DMS79 (cell line): ENCODE results near the gene ZFC3H1.
A peak's percentile ranks its signal among the peaks of the same experiment; 100 is the strongest.

ENCODE experiments used
- DNase-seq: peaks from one replicate; lab custom pipeline; 2025; lab: John Stamatoyannopoulos, UW

ZFC3H1 gene

DNA sequence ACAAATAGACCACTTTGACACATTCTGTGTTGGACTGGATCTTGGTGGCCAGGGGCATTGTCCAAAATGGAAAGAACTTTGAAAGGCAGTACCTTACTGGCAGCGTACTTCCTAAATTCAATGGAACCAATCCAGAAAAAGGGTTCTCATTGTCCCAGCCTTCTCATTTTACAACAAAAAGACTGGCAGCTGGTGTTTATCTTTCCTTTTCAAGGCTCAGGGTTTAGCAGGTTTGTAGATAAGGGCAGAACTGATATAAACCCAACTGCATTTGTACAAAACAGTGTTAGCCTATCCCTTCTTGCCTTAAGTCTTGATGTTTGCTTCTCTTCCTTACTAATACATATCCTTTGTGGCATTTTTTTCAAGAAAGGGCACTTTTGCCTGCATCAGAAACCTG lies 8.2 kb upstream of the ZFC3H1 start:
- DNase-seq, result no peak

DNA sequence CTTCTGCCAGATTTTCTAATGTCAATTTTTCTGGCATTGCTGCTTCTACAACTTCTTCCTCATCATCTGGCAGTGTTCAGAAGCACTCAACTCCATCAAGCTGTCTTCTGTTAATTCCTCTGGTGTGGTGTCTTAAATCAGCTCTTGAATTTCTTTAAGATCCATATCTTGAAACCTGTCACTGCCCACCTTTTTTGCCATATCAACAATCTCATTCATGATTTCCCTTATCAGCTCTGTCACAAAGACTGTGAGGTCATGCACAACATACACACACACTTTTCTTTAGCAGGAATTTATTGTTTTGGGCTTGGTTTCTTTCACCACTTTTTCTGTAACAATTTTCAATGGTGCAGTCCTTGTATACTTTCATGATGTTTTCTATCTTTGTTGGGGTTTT lies 7.7 kb upstream of the ZFC3H1 start:
- DNase-seq, result no peak

DNA sequence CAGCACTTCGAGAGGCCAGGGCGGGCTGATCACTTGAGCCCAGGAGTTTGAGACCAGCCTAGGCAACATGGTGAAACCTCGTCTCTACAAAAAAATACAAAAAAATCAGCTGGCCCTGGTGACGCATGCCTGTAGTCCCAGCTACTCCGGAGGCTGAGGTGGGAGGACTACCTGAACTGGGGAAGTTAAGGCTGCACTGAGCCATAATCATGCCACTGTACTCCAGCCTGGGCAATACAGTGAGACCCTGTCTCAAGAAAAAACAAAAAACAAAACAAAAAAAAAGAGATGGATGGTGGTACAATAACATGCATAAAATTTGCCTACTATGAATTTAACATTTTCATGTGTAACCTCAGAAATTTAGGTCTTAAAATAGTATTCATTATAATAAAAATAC lies 2.6 kb upstream of the ZFC3H1 start:
- no peak for DNase-seq

DNA sequence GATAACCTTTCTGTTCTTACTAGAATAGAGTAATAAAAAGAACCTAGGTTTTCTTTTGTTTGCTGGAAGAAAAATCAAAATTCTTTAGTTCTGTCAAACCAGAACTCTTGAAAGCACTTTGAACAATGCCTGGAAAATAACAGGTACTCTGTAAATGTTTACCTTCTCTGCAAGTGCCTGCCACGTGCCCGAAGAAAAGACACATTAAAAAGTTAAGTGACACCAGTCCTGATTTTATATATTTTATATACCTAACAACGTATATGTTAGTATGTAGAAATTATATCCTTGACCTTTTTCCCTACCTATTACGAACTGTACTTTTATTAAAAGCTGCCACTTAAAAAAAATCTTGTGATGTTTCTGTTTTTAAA lies 1.4 kb upstream of the ZFC3H1 start:
- no peak for DNase-seq

DNA sequence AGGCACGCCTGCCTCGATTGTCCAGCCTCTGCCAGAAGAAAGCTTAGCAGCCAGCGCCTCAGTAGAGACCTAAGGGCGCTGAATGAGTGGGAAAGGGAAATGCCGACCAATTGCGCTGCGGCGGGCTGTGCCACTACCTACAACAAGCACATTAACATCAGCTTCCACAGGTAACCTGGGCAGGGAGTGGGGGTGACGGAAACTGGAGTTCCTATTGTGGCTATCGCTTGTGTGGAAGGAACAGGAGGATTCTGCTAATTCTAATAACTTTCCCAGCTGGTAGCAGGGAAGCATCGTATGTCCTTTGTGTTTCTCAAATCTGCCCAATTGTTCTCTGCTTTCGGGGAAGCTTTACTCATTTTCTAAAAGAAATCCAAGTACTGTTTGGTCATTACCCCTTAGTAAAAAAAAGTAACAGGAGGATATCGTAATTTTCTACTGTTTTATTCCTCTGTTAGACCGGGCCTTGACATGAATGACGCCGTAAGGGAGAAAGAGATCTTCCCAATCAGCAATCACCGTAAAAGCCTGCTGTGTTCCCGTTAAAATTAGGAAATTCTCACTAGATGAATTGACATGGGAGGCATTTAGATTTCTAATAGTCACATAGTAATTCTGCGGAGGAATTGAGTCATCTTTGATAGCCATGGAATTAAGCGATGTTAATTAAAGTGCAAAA lies 902 bp upstream of the ZFC3H1 start:
- DNase-seq, result peak; percentile 45

DNA sequence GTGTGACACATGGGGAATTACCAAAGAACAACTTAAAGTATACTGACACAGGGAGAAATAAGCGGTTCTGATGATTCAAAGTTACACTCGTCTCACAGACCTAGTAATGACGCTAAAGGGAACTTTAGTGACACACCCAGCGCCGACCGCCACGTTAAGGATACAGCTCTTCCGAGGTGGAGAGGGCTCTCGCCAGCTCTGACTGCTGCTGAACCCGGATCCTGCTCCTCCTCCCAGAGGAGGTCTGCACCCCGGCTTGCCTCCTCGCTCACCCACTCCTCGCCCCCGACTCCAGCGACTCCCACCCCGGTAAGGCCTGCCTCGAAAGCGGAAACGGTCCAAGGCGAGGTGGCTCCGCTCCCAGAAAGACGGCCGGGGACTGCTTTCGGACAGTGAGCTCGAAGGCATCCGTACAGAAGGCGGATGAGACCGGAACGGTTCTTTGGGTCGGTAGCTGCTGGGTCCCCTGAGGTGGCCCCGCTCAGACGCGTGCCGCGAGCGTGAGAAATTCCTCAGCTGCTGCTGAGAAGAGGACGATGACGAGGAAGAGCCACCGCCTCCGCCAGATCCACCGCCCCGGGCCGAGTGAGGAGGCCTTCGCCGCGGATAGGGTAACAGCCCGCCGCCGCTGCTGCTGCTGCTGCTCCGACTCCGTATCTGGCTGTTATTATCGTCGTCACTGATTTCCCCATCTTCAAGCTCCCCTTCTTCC lies 643 bp downstream of the ZFC3H1 start:
- no peak for DNase-seq

DNA sequence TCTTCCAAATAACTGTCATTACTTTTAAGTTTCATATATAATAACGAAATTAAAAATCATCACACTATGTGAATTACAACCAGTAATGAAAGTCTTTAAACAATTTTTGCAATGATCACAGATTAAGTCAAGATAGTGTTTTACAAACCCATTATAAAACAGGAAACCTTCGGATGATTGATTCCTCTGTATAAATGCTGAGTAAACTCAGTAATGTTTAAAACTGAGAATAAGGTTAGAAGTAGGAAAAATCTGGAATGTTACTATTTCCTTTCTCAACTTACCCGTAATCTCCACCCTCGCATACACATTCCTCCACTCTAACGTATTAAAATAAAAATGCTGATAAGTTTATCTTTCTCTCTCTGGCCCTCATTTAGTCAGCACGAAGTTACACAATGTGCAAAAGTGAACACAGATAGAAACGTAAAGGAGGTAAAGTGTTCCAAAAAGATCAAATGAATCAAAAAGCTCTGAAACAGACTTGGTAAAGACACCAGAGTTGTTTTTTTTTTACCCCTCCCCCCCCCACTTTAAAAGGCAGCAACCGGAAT lies 1.6 kb downstream of the ZFC3H1 start:
- DNase-seq, result no peak

DNA sequence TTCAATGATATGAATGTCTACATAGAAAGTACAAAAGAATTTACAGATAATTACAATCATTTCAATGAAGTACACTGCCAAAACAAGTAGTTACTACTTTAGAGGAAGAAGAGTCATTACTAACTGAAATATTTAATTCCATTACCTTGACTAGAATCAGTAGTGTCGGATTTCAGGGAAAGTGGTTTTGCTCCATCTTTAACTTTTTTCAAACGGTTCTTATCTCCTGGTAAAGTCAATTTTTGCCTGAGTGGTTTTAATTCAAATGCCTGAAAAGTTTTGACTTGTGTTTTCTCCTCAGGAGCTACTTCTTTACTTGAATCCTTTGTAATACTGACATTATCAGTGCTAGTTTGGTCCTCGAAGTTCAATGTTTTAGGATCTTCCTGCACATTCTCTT lies 6.9 kb downstream of the ZFC3H1 start:
- no peak for DNase-seq

DNA sequence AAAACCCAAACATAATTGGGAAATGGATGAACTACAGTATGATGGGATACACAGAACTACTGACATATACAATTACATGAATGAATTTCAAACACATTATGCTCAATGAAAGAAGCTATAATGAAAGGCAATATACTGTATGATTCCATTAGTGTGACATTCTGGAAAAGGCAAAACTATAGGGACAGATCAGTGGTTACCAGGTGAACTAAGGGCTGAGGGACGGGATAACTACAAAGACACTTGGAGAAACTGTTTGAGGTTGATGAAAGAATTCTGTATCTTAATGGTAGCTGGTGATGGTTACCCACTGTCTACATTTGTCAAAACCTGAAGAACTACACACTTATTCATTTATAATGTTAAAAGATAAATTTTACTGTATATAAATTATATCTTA lies 7.7 kb downstream of the ZFC3H1 start:
- DNase-seq, result no peak

DNA sequence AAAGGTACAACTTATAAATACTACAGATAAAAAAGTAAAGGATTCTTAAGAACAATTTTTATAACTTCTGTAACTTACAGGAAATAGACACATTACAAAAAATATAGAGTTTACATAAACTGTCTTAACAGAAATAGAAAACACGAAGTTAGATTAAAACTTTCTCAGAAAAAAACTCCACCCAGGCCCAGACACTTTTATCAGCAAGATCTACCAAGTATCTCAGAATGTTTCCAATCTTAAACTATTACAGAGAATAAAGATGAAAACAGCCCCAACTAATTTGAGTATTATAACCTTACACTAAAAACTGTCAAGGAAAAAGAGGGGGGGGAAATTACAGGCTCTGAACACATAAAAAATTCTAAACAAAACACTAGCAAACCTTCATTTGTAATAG lies 8.2 kb downstream of the ZFC3H1 start:
- DNase-seq, result no peak

DNA sequence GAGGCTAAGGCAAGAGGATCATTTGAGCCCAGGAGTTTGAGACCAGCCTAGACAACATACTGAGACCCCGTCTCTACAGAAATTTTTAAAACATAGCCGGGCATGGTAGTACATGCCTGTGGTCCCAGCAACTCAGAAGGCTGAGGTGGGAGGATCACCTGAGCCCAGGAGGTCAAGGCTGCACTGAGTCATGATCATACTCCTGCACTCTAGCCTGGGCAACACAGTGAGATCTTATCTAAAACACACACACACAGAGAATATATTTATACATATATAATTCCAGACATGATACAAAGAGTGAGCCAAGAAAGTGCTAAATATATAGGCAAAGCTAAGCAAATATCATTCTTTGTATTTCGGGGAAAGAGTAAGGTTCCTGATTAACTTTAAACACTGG lies 9.4 kb downstream of the ZFC3H1 start:
- DNase-seq, result no peak

DNA sequence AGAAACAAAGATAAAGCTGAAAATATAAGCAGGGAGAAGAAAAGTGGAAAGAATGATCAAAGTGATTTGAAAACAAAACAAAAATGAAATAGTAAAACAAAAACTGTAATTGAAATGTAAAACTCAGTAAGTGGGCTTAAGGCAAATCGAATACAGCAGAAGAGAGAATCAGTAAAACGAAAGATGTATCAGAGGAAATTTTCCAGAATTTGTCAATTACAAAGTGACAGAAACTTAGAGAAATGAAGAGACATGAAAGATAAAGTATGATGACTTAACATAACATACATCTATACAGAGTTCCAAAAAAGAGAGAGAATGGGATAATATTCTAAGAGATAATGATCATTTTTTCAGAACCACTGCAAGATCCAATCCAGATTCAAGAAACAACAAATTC lies 10.5 kb downstream of the ZFC3H1 start:
- no peak for DNase-seq

DNA sequence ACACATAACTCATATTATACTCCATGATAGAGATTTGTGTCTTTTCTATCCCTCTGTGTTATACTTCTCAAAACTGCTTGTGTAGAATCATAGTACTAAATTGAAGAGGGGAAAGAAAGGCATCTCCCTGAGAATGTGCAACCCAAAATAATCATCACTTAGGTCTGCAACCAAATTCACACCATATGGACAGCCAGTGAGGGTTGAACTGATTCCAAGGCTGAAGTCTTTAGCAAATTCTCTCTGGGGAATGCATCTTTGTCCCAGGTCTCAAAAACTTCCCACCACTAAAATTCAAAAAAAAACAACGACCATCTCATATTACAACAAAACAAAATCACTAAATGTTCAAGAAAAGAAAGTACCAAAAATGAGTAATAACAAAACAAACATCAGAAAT lies 11.0 kb downstream of the ZFC3H1 start:
- DNase-seq, result no peak

DNA sequence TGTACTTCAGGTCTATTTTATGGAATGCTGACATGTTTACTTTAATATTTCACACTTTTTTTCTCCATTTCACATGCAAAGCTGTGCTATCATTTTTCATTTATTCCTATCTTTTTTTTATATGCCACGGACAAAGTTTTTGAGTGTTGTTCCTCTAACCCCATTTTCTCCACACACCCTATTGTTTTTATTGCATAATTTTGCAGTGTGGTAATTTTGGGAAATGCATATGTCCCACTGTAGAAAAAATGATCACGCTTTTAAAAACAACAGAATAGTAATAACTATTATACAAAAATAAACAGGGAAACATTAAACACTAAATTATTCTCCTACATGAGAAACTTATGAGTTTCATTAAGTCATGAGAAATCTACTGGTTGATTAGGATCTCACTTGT lies 14.2 kb downstream of the ZFC3H1 start:
- no peak for DNase-seq

DNA sequence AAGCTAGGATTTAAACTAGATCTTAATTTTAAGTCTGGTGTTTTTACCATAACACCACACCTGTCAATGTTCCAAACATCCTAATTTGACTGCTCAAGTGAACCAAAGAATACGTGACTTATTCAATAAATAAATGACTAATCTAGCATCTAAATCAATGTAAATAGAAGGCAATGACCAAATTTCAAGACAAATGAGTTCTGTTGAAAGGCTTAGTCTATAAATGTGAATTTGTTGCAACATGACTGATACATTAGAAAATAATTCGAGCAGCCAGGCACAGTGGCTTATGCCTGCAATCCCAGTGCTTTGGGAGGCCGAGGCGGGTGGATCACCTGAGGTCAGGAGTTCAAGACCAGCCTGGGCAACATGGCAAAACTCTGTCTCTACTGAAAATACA lies 15.1 kb downstream of the ZFC3H1 start:
- no peak for DNase-seq

DNA sequence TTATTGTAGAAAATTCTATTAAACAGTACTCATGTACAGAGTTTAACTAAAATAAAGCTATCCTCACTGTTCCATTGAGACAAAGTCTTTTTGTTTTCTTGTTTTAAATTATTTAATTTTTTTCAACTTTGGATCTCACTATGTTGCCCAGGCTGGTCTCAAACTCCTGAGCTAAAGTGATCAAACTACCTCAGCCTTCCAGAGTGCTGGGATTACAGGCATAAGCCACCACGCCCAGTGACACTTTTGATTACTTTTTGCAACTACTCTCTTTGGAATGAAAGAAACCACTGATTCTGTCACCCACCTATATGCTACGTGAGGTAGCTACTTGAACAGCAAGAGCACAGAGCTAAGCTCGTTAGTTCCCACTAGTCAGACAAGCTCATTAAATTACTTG lies 17.1 kb downstream of the ZFC3H1 start:
- no peak for DNase-seq

DNA sequence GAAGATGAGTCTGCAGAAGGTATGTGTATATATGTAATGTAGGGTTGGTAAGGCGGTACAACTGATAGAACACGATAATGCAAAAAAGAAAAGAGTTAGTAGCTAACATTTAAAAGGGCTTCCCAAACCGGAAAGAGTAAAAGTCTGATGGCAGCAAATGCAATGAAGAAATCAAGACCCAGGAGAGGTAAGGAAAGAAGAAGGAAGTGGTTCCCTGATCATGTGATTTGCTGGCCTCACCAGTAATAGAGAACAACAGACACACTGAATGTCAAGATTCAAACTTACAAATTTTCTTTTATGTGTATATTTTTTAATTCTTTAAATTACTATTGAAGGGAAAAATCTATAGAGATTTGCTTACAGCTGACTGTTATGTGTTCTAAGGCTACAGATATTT lies 18.4 kb downstream of the ZFC3H1 start:
- DNase-seq, result no peak

DNA sequence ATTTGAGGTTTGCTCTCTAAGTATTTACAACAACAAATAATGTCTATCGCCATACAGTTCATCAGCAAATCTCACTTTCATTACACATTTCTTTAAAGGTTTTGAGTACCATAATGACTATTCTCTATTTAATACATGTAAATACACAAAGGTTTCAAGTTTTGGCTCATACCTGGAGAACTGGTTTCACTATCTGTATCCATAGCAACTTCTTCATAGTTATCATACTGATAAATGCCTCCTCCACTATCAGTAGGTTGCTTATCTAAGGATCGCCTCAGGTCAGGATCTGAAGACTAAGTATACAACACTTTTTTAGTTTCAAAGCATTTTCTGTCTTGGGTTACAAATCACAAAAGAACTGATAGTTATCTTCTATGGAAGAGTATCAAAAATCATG lies 21.4 kb downstream of the ZFC3H1 start:
- no peak for DNase-seq

DNA sequence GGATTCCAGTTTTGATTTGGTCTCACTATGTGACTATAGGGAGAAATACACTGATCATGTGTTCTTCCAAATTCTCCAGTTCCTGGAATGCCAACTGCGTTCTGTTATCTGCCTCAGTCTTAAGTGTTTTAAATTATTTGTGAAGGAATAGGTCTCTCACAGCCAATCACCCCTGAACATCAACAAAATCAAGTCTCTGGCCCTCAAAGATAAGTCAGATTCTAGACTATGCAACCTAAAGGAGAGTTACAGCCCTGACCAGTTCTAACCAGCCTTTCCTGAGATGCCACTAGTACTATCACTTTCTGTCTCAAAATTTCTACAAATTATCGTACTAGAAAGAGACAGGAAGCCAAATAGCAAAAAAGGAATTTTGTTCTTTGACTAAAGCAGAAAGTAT lies 22.3 kb downstream of the ZFC3H1 start:
- no peak for DNase-seq

DNA sequence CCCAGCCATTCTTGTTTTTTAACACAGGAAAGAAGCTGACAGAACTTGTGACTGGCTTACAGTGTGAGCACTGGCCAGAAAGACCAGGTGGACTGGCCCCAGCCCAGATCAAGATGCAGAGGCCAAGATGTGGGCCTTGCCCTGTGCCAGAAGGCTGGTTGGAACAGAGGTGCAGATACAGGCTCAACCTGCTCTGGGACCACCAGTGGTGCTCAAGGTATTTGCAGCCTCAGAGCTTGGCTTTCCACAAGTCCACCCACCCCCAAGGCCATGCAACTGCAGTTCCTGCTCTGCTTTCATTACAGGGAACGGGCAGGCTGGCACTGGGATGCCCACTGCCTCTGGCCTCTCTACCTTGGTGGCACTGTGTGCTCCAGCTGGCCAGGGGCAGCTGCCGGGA lies 23.3 kb downstream of the ZFC3H1 start:
- no peak for DNase-seq

DNA sequence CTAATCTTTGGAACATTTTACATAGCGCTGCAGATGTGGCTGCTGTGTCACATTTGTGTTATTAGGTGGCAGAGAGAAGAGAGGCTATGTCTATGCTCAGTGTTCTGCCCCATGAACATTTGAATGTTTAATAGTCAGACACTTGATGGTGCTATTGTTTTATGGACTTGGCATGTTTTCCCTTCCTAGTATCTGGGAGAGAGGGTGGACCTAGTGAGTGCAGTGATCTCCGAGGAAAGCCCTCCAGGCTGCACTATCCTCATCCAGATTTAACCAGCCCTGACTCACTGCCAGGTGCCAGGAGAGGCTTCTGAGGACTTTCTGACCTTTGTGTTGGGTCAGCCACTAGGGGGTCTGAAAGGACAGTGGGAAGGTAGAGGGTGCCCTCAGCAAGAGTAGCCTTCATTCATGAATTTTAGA lies 24.3 kb downstream of the ZFC3H1 start:
- DNase-seq, result peak; percentile 16

DNA sequence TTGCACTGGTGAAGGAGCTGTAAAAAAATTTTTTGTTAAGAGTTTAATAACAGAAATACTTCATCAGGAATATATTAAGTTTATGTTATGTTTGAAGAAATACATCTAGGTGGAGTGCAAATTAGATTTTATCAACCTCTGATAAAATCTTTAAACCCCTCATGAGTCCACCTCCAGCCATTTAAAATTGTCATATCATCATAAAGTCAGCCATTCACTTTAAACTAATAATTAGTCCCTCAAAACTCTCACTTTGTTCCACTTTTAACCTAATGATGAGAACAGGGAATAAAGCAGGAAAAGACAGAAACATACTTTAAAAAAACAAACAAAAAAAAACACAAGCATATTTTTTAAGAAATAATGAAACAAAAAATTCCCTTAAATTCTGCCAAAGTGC lies 25.1 kb downstream of the ZFC3H1 start:
- no peak for DNase-seq

DNA sequence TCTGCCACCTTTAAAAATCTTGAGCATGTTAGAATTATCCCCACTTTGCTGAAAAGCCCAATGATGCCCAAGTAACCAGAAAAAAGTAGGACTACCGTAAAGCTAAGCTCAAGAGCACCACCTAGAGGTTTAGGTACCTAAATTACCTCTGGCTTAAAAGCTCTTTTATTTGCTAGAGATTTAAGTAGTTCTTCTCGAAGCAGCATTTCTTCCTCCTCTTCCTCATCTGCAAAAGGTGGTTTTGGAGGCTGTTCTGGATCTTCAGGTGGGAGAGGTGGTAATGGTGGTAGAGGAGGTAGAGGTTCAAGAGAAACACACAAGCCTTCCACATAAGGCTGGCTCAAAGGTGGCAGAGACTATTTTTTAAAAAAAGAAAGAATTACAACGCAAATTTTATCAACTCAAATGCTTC lies 26.9 kb downstream of the ZFC3H1 start:
- DNase-seq, result peak; percentile 3
